GM18502 (cell line): ENCODE data around the gene CTR9.

Experiments
- ATAC-seq: cut with Tn5 transposase; IDR thresholded peaks from one replicate; pipeline ENCODE4 v1.9.1; 2021; ENCODE audit warnings: mild to moderate bottlenecking; ENCODE audit not compliant: unreplicated experiment, poor library complexity

The CTR9 gene

DNA sequence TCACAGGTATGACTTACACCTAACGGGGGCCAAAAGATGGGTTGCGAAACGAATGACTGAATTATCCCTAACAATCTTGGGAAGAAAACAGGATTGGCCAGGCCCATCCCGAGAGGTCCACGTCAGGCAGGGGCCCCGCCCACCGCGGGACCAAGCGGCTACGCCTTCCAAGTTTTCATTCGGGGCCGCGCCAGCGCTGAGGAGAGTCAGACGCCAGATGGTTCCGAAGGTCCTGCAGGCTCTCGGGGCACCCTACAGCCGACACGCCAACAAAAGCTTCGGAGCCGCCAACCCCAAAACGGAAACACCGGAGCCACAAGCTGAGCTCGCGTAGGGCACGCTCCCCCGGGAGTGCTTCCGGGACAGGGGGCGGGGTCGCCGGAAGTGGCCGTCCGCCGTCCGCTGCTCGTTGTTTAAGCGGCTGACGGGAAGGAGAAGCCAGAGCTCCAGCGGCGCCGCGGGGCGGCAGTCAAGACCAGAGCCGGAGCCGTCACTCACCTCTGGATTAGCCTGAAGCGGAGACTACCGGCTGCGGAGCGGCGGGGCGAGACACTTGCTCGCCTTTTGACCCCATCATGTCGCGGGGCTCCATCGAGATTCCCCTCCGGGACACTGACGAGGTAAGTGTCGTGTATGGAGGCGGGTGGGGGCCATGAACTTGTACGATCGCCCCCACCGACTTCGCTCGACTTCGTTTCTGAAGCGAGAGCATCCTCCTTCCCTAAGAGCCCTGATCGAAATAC is at the start of gene CTR9:
Gene CTR9 (plus strand): TSS at position 409 of the 743 bp plus-strand sequence. CDS start 167 bp downstream, at position 576.
- ATAC-seq: peak; percentile 93

GRCh38 chr11:10701982-10702381 is 49.1 kb upstream of the CTR9 start:
- no peak for ATAC-seq

DNA sequence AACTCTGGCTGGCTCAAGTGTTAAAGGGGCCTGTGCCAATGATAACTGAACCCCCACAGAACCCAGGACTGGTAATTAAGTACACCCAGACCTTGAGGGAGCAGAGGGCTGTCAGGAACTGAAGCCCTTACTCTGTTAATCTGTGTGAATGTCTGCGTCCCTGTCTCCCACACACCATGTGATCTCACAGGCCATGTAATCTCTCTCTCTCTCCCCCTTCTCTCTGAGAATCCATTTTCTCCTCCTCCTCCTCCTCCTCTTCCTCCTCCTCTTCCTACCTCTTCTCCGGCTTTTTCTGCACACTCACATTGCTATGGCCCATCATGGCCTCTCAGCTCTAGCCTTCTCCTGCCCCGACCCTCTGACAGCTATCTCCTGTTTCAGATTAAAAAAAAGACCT is 42.9 kb upstream of the CTR9 start:
- no peak for ATAC-seq

- no peak for ATAC-seq
These were observed 41.6 kb upstream of the CTR9 start for GRCh38 chr11:10709299-10710086.

- no peak for ATAC-seq
These were observed 35.5 kb upstream of the CTR9 start for GRCh38 chr11:10715571-10715970.

GRCh38 chr11:10716122-10716521 is 34.9 kb upstream of the CTR9 start:
- ATAC-seq: no peak

DNA sequence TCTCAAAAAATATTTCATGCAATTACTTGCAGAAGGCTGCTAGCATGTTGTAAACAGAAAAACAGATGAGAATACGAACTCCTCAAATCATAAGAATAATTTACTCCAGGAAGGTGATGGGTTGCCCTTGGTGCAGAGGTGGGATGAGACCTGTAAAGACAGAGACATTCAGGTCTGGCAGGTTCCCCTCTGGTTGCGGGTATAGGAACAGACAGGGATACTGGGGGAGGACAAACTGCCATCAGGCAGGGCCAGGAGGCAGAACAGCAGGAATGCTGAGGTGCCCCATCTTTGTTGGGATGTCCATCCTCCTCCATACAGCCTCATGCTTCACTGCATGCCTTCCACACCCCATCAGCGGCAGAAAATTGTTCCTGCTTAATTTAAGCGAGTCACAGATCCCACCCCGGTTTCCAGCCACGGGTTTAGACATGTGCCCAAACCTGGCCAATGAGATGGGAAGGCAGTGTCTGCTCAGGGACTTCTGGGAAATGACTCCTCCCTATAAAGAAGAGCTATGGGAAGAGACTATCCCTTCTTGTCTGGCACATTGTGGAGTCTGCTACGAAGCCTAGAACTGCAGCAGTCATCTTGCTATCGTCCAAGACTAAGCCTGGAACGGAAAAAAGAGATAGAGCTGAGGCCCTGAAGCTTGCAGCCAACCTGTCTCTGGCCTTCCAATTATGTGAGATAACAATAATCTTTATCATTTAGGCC is 34.3 kb upstream of the CTR9 start:
- no peak for ATAC-seq

GRCh38 chr11:10719616-10720015 is 31.4 kb upstream of the CTR9 start:
- ATAC-seq: no peak

DNA sequence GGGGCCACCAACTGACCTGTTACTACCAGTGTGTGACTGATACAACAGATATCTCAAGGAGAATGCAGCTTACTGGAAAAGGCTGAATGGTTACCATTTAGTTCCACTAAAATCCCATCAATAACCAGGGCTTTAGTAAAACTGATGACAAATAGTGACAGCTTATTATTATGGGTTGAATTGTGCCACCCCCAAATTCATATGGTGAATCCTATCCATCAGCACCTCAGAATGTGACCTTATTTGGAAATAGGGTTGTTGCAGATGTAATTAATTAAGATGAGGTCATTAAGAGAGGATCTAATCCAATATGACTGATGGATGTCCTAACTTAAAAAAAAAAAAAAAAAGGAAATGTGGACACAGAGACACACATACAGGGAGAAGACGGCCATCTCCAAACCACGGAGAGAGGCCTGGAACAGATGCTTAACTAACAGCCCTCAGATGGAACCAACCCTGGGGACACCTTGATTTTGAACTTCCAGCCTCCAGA is 30.1 kb upstream of the CTR9 start:
- no peak for ATAC-seq

DNA sequence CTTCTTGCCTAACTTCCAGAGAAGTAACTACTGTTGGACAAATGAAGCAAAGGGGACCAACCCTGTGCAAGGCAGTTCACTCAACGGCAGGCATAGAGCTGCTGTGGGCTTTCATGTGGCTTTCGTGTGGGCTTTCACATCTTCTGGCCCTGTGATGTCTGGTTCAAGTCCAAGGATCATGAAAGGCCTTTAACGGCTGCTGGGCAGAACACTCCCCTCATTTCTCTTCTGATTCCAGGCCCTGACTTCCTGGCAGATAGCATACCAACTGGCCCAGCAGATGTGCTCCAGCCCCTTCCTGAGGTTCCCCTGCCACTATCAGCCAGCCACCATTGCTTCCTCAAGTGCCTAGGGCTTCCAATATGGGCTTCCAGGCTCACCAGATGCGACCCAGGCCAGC is 28.7 kb upstream of the CTR9 start:
- no peak for ATAC-seq

GRCh38 chr11:10725114-10725906 is 25.7 kb upstream of the CTR9 start:
- no peak for ATAC-seq

DNA sequence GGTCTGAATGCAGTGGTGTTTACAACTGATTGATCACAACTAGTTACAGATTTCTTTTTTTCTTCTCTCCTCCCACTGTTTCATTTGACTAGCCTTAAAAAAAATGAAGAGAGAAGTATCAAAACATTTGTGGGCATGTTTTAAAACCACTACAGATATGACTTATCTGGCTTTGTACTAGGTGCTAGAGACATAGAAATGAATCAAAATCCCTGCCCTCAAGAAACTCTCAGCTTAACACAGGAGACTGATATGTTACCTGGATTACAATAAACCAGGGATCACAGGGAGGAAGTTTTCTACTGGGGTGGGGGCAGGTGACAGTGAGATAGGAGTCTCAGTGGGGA is 25.2 kb upstream of the CTR9 start:
- ATAC-seq: no peak

DNA sequence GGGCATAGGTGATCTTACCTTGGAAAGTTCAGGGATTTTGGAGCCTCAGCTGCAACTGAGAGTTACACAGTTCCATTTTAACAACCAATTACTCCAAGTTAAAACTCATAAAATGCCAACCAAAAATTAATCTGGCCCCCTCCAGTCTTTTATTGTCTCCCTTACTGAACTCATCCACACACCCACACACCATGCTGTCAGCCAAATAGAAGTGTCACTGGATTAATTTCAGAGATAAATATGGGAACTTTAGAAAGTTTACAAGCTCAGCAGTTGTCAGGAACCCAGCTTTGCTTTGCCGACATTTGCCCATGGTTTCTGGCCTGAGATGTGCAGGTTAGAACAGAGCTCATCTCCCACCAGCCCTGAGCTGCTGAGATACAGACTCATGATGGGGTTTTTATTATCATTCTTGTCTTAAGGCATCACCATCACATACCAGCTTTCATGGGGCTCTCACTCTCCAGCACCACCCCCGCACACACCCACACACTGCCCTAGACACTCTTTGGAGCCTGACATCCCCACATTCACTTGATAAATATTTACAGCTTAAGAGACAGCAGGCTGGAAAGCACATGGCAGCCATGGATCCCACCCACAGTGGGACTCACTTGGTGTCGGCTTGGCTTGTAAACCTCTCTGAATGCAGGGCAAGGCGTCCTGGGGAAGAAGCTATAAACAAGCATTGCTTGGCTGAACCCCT is 23.7 kb upstream of the CTR9 start:
- ATAC-seq: no peak

DNA sequence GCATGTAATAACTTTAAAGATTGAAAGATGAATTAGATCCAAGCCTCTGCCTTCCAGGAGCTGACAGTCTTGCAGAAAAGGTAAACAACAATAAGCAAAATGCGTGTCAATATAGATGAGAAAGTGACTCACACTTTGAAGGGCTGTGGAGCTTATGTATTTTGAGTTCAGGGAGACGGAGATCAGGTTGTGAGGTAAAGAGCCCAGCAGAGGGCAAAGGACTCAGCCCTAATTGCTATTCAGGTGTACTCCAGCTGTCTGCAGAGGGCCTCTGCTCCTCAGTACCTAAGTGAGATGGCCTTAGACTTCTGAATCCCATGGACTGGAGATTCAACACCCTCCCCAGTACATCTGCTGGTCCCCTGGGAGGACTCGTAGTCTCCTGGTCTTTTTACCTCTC is 22.9 kb upstream of the CTR9 start:
- no peak for ATAC-seq

DNA sequence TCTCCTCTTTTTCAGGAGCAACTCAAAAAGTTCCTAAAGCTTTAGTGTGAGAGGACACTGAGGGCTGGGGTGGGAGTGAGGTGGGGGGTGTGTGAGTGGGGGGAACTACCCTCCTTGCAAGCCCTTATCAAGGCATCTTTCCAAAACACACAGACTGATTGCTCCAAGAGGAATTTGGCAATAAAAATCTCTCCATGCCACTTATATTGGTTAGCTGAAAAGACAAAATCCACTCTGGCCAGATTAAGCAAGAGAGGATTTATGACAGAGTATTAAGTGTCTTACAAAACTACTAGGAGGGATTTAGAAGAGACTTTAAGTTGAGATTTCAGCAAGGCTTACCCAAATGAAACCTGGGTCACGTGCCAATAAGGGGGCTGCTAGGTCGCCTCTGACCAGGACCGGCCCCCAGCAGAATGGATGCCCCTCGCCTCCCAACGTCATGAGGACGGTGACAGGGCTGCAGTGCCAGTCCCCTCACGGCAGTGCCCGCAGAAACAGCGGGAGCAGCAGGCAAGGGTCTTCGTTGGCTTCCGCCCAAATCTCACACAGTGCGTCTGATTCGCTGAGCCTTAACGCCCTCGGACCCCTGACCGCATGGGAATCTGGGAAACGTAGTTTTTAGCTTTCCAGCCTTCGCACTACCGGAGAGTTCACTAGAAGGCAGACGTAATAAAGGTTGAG is 22.1 kb upstream of the CTR9 start:
- no peak for ATAC-seq

- no peak for ATAC-seq
These were observed 20.9 kb upstream of the CTR9 start for GRCh38 chr11:10730151-10730550.

- no peak for ATAC-seq
These were observed 19.9 kb upstream of the CTR9 start for GRCh38 chr11:10731064-10731680.
